OCI-LY7 (cell line): ENCODE measurements around the gene TSG101. TPM values are rescaled to one million over a fixed set of nuclear protein-coding genes. Genes with fewer than 3 reads are reported as not detected.

ENCODE experiments used
- BruUV-seq: library from RNA; stranded (reverse); fragments of 400-500 nt; replicated peaks from 2 replicates; lab custom pipeline; 2021; lab: Mats Ljungman, UMichigan
- CTCF ChIA-PET: fragments of 300-600 bp; sonication (Branson Sonifier 250); formaldehyde crosslinking; loops from one replicate; lab custom pipeline; 2022; ENCODE audit warnings: antibody characterized with exemption; ENCODE audit not compliant: unreplicated experiment; lab: Charles Lee
- POLR2A ChIA-PET: fragments of 300-600 bp; sonication (Branson Sonifier 250); formaldehyde crosslinking; loops from one replicate; lab custom pipeline; 2022; ENCODE audit warnings: antibody characterized with exemption; lab: Charles Lee
- DNase-seq: peaks from one replicate; pipeline ENCODE4 v3.0.0-alpha.2; 2015; ENCODE audit warnings: low spot score
- H2AFZ ChIP-seq: fragments of 200-600 bp; sonication (generic), shearing (Covaris generic); 2 replicates; pipeline ENCODE4 v1.6.1; 2014; ENCODE audit warnings: mild to moderate bottlenecking, antibody characterized with exemption, low read length, moderate library complexity
- H3K27ac ChIP-seq: fragments of 200-600 bp; sonication (generic); 2 replicates; pipeline ENCODE4 v1.5.1; 2014; ENCODE audit warnings: mixed run types, low read depth, mild to moderate bottlenecking, moderate library complexity, low read length, inconsistent platforms; ENCODE audit not compliant: poor library complexity, severe bottlenecking
- H3K36me3 ChIP-seq: fragments of 200-600 bp; sonication (generic); 2 replicates; pipeline ENCODE4 v1.6.1; 2014; ENCODE audit warnings: mild to moderate bottlenecking, antibody characterized with exemption, low read length, moderate library complexity, mixed read lengths; ENCODE audit not compliant: insufficient read depth
- H3K4me1 ChIP-seq: fragments of 200-600 bp; sonication (generic); 2 replicates; pipeline ENCODE4 v1.5.1; 2014; ENCODE audit warnings: mild to moderate bottlenecking, low read length; ENCODE audit not compliant: insufficient read depth, poor library complexity, severe bottlenecking
- H3K4me2 ChIP-seq: fragments of 200-600 bp; sonication (generic); 2 replicates; pipeline ENCODE4 v1.6.1; 2014; ENCODE audit warnings: mild to moderate bottlenecking, low read length
- H3K4me3 ChIP-seq: fragments of 200-600 bp; sonication (generic); 2 replicates; pipeline ENCODE4 v1.5.1; 2014; ENCODE audit warnings: mild to moderate bottlenecking, low read depth, low read length; ENCODE audit not compliant: poor library complexity, severe bottlenecking
- H3K79me2 ChIP-seq: fragments of 200-600 bp; sonication (generic); 2 replicates; pipeline ENCODE4 v1.6.1; 2016; ENCODE audit warnings: low read depth, mild to moderate bottlenecking, low read length, moderate library complexity, mixed read lengths; ENCODE audit not compliant: insufficient read depth
- H3K9me2 ChIP-seq: fragments of 200-600 bp; sonication (generic); 2 replicates; pipeline ENCODE4 v1.6.1; 2016; ENCODE audit warnings: mild to moderate bottlenecking, low read length, mixed read lengths; ENCODE audit not compliant: insufficient read depth
- H3K9me3 ChIP-seq: fragments of 200-600 bp; sonication (generic); 2 replicates; pipeline ENCODE4 v1.6.1; 2014; ENCODE audit warnings: mild to moderate bottlenecking, mixed run types, low read length, mixed read lengths
- H4K20me1 ChIP-seq: fragments of 200-600 bp; sonication (generic); 2 replicates; pipeline ENCODE4 v1.6.1; 2014; ENCODE audit warnings: mild to moderate bottlenecking, antibody characterized with exemption, low read length, moderate library complexity, mixed read lengths; ENCODE audit not compliant: insufficient read depth
- EZH2phosphoT487 ChIP-seq: fragments of 200-600 bp; sonication (generic); IDR thresholded peaks from 2 replicates; pipeline ENCODE4 v1.6.1; 2018; ENCODE audit warnings: low read depth, borderline replicate concordance, mild to moderate bottlenecking, mixed run types, antibody characterized with exemption, low read length, moderate library complexity, mixed read lengths
- intact Hi-C: fragments of 100-400 bp; cut with micrococcal nuclease; formaldehyde crosslinking; loops from one replicate; pipeline ENCODE4 v1.10.0; 2022; ENCODE audit not compliant: unreplicated experiment
- total RNA-seq, 2 experiments: library from RNA; depleted of rRNA in 1 of 2; stranded (reverse); fragments of >200 nt in 1 of 2; shearing (Covaris generic) in 1 of 2; gene quantifications; 2 replicates each; pipeline ENCODE4 v1.2.3, GENCODE V29; 2014 to 2022
- TF ChIP-seq, protein P1 (sequence below): fragments of 200-600 bp; sonication (generic); conservative IDR thresholded peaks from 2 replicates; pipeline ENCODE4 v1.5.1; 2014; ENCODE audit warnings: mild to moderate bottlenecking, antibody characterized with exemption, low read length, moderate library complexity, mixed read lengths

Gene TSG101
- total RNA-seq, 2 experiments from 2014 or later, result 54.2 to 96.8 TPM

DNA sequence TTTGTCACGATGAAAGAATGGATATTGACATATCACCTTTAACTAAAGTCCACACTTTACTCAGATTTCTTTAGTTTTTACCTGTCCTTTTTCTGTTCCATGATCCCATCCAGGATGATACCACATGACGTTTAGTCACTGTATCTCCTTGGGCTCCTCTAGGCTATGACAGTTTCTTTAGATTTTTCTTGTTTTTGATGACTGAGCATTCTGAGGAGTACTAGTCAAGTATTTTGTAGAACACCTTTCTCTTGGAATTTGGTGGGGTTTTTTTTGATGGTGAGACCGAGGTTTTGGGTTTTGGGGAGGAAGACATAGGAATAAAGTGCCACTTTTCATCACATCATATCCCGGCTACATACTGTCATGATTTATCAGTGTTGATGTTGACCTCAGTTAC, 67.1 kb downstream of the TSG101 start:
- Histone ChIP-seq H3K4me1 (no peaks in the 10 kb centered on the region), H3K36me3 (no peaks in the 10 kb centered on the region), H3K9me3 (no peaks in the 10 kb centered on the region), H3K79me2 (no peaks in the 10 kb centered on the region), H3K27ac (no peak overlapping the region), H2AFZ (no peak overlapping the region), H3K9me2 (no peaks in the 10 kb centered on the region), H3K4me3 (no peak overlapping the region), H3K4me2 (no peak overlapping the region), H4K20me1 (no peaks in the 10 kb centered on the region)
- CTCF ChIA-PET, result no interaction called here
- TF ChIP-seq, protein P1, sequence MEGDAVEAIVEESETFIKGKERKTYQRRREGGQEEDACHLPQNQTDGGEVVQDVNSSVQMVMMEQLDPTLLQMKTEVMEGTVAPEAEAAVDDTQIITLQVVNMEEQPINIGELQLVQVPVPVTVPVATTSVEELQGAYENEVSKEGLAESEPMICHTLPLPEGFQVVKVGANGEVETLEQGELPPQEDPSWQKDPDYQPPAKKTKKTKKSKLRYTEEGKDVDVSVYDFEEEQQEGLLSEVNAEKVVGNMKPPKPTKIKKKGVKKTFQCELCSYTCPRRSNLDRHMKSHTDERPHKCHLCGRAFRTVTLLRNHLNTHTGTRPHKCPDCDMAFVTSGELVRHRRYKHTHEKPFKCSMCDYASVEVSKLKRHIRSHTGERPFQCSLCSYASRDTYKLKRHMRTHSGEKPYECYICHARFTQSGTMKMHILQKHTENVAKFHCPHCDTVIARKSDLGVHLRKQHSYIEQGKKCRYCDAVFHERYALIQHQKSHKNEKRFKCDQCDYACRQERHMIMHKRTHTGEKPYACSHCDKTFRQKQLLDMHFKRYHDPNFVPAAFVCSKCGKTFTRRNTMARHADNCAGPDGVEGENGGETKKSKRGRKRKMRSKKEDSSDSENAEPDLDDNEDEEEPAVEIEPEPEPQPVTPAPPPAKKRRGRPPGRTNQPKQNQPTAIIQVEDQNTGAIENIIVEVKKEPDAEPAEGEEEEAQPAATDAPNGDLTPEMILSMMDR, result no peak
- no peak for TF ChIP-seq EZH2phosphoT487
- POLR2A ChIA-PET, result no interaction called here
- DNase-seq, result no peak
- intact Hi-C loops, result no loop called here
- BruUV-seq, result no TSS peak

DNA sequence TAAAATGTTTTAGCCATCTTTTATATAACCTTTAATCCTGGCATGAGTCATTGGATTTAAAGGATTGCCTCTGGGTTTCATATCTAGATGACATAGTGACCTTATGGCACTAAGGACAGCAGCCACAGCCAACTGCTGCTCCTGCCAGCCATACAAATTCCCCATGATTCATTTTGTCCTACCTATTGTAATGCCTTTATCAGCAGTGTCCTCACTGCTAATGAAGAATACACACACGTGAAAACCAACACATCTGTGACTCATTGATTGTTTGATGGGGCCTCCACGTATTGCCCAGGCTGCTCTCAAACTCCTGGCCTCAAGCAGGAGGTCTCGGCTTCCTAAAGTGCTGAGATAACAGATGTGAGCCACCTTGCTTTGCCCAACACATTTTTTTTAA, 69.3 kb downstream of the TSG101 start:
- no peak overlapping the region for H3K27ac ChIP-seq
- no peak for DNase-seq
- H3K36me3 ChIP-seq, result no peaks in the 10 kb centered on the region
- ChIA-PET CTCF (no interaction called here), POLR2A (no interaction called here)
- H3K9me2 ChIP-seq, result no peaks in the 10 kb centered on the region
- no peaks in the 10 kb centered on the region for H4K20me1 ChIP-seq
- H3K4me3 ChIP-seq, result no peak overlapping the region
- H3K4me2 ChIP-seq, result no peak overlapping the region
- no peaks in the 10 kb centered on the region for H3K79me2 ChIP-seq
- no peaks in the 10 kb centered on the region for H3K9me3 ChIP-seq
- TF ChIP-seq, protein P1, result no peak
- no peak for TF ChIP-seq EZH2phosphoT487
- no peaks in the 10 kb centered on the region for H3K4me1 ChIP-seq
- no peak overlapping the region for H2AFZ ChIP-seq
- intact Hi-C loops, result no loop called here
- no TSS peak for BruUV-seq

DNA sequence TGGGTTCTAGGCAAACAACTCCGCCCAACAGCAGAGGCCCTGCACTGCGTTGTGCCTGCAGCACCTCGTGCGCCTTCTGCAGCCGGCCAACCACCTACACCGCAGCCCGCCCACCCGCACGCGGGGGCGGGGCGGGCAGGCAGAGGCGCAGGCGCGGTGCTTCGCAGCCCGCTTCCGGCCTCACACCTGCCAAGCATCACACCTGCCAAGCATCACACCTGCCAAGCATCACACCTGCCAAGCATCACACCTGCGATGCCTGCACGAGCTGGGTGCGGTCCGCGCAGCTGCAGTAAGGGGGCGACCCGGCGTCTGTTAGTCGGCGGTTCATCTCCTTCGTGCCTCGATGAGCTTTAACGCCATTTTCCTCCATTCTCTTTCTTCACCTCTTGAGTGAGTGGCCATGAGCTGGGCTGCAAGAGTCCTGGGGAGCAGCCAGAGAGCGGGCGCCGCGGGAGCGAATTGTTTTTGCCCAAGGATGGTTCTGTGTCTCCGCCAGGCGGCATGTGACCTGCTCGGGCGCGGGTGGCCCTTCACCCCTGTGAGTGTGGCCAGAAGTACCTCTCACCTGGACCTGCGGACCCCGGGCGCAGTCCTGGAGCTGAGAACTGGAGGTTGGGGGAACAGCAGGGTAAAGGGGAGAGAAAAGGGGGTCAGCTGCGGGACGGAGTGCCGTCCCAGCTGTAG, 70.9 kb downstream of the TSG101 start, which contains the start of gene LDHAL6A:
LDHAL6A (plus strand) TSS at position 171 of the 687 bp plus-strand sequence. CDS start 825 bp downstream, outside the sequence.
- Histone ChIP-seq H4K20me1 (no peaks in the 10 kb centered on the region), H3K4me3 (no peak within 1 kb of the TSS), H2AFZ (no peak within 1 kb of the TSS), H3K4me2 (no peak within 1 kb of the TSS), H3K9me2 (no peaks in the 10 kb centered on the region), H3K79me2 (no peaks in the 10 kb centered on the region), H3K36me3 (no peaks in the 10 kb centered on the region), H3K9me3 (no peaks in the 10 kb centered on the region), H3K27ac (no peak within 1 kb of the TSS), H3K4me1 (no peaks in the 10 kb centered on the region)
- BruUV-seq, result no TSS peak
- intact Hi-C loops, result no loop called here
- DNase-seq, result no peak
- POLR2A ChIA-PET, result interaction anchor here (1.4 kb wide), 1 partner anchor 12 kb away, joined by 5 read pairs; no protein-coding TSS in a partner anchor
- CTCF ChIA-PET, result no interaction called here
- no peak for TF ChIP-seq EZH2phosphoT487
- TF ChIP-seq, protein P1, result no peak
